Measurements from ENCODE around the gene NGDN. TPM values are rescaled to one million over a fixed set of nuclear protein-coding genes. Genes with fewer than 3 reads are reported as not detected.
"Not testable (repeated sequence)": the region's sequence is repeated elsewhere in the genome, so short reads cannot be mapped to it uniquely, and the experiment has no call there.

Gene NGDN
- total and polyA plus RNA-seq, 10 donors: 32.7 to 62.7 (median 40.3) TPM

DNA sequence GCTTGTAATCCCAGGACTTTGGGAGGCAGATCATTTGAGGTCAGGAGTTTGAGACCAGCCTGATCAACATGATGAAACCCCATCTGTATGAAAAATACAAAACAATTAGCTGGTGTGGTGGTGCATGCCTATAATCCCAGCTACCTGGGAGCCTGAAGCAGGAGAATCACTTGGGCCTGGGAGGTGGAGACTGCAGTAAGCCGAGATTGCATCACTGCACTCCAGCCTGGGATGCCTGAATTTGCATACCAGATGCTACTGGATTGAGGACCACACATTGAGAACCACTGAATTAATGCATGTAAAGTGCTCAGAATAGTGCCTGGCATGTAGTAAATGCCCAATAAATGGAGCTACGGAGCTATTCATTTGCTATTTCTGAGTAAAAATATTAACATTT lies 19.1 kb upstream of the NGDN start:
- DNase-seq: no peak
- H3K4me3 ChIP-seq: no peak overlapping the region
- peaks cover 0 to 4% (median 0%) of the 10 kb centered on the region in 8 donors for H3K9me3 ChIP-seq
- intact Hi-C loops (cut with DNase I; ENCODE audit: low total_unique reads): no loop called here
- H3K27ac ChIP-seq: no peak overlapping the region
- H3K27me3 ChIP-seq (replicated peaks in 1 of 7): peaks cover 0 to 16% (median 0%) of the 10 kb centered on the region in 7 donors
- no peaks in the 10 kb centered on the region for H3K36me3 ChIP-seq
- no peaks in the 10 kb centered on the region for H3K4me1 ChIP-seq
- TF ChIP-seq POLR2AphosphoS5 (IDR thresholded peaks at IDR 0.05) (no peak), POLR2A (IDR thresholded peaks at IDR 0.05) (no peak)
- TF ChIP-seq, protein P1, sequence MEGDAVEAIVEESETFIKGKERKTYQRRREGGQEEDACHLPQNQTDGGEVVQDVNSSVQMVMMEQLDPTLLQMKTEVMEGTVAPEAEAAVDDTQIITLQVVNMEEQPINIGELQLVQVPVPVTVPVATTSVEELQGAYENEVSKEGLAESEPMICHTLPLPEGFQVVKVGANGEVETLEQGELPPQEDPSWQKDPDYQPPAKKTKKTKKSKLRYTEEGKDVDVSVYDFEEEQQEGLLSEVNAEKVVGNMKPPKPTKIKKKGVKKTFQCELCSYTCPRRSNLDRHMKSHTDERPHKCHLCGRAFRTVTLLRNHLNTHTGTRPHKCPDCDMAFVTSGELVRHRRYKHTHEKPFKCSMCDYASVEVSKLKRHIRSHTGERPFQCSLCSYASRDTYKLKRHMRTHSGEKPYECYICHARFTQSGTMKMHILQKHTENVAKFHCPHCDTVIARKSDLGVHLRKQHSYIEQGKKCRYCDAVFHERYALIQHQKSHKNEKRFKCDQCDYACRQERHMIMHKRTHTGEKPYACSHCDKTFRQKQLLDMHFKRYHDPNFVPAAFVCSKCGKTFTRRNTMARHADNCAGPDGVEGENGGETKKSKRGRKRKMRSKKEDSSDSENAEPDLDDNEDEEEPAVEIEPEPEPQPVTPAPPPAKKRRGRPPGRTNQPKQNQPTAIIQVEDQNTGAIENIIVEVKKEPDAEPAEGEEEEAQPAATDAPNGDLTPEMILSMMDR (IDR thresholded peaks at IDR 0.05 in 8 of 11, conservative IDR thresholded peaks at IDR 0.05 in 3 of 11): no peak
- WGBS, 5 donors: 60 to 96% (median 82%) methylated on average over 2 of the region's 2 CpGs

DNA sequence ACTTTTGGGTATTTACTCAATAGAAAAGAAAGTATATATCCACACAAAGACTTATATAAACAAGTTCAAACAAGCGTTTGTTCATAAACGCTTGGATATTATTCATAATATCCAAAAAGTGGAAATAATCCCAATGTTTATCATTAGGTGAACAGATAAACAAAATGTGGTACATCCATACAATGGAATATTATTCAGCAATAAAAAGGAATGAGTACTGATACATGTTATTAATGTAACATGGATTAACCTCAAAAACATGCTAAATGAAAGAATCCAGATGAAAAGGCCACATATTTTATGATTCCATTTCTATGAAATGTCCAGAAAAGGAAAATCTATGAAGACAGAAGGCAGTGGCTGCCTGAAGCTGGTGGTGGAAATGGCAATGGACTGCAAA lies 17.3 kb upstream of the NGDN start:
- 93 to 97% (median 96%) methylated on average over 2 of the region's 2 CpGs for WGBS, 5 donors

DNA sequence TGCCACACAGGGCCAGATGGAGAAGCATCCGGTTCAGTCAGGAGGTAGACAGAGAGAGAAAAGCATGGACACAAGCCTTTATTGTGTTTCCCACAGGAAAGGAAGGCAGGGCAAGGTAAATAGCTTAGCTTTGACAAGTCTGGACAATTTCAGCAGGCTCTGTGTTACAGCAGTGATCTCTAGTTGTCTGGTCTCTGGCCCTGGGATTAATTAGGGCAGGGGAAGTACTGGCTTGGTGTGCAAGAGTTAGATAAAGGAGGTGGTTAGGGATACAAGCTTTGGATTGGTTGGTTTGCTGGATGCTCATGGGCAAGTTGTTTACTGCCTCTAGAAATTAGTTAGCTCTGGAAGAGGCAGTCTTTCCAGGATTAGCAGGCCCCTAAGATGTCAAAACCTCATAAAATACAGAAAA lies 15.1 kb upstream of the NGDN start:
- Histone ChIP-seq H3K36me3 (no peaks in the 10 kb centered on the region), H3K4me1 (no peaks in the 10 kb centered on the region), H3K9me3 (peaks cover 0 to 4% (median 0%) of the 10 kb centered on the region in 8 donors), H3K27me3 (replicated peaks in 1 of 7) (peaks cover 0 to 36% (median 10%) of the 10 kb centered on the region in 7 donors), H3K27ac (no peak overlapping the region), H3K4me3 (no peak overlapping the region)
- whole genome bisulfite sequencing, 5 donors: 10 to 44% (median 27%) methylated on average over 1 of the region's 1 CpG
- TF ChIP-seq, protein P1 (IDR thresholded peaks at IDR 0.05 in 8 of 11, conservative IDR thresholded peaks at IDR 0.05 in 3 of 11): no peak
- TF ChIP-seq POLR2A (IDR thresholded peaks at IDR 0.05): no peak
- TF ChIP-seq POLR2AphosphoS5 (IDR thresholded peaks at IDR 0.05): no peak
- intact Hi-C loops (cut with DNase I; ENCODE audit: low total_unique reads): no loop called here
- DNase-seq: no peak

More for the DNA sequence above, 17.3 kb upstream of the NGDN start:
- intact Hi-C loops (cut with DNase I; ENCODE audit: low total_unique reads): no loop called here
- H3K27me3 ChIP-seq (replicated peaks in 1 of 7): peaks cover 0 to 26% (median 4%) of the 10 kb centered on the region in 7 donors
- H3K27ac ChIP-seq: no peak overlapping the region
- H3K36me3 ChIP-seq: no peaks in the 10 kb centered on the region
- peaks cover 0 to 4% (median 0%) of the 10 kb centered on the region in 8 donors for H3K9me3 ChIP-seq
- no peaks in the 10 kb centered on the region for H3K4me1 ChIP-seq
- TF ChIP-seq, protein P1 (IDR thresholded peaks at IDR 0.05 in 8 of 11, conservative IDR thresholded peaks at IDR 0.05 in 3 of 11): no peak
- TF ChIP-seq POLR2AphosphoS5 (IDR thresholded peaks at IDR 0.05): no peak
- TF ChIP-seq POLR2A (IDR thresholded peaks at IDR 0.05): no peak
- no peak overlapping the region for H3K4me3 ChIP-seq
- no peak for DNase-seq

DNA sequence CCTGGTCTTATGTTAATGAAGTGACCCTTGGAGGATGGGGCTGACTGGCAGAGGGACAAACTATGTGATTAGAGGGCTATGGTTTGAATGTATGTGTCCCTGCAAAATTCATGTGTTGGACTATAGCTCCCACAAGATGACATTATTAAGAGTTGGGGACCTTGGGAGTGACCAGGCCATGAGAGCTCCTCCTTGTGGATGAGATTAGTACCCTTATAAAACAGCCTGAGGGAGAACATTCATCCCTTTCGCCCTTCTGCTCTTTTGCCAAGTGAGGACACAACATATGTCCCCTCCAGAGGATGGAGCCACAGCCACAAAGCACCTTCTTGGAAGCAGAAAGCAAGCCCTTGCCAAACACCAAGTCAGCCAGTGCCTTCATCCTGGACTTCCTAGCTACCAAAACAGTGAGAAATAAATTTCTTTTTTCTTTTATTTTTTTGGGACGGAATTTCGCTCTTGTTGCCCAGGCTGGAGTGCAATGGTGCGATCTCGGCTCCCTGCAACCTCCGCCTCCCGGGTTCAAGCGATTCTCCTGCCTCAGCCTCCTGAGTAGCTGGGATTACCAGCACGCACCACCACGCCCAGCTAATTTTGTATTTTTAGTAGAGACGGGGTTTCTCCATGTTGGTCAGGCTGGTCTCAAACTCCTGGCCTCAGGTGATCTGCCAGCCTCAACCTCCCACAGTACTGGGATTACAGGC lies 12.5 kb upstream of the NGDN start:
- H3K36me3 ChIP-seq; H3K27ac ChIP-seq; H3K9me3 ChIP-seq; H3K4me3 ChIP-seq; DNase-seq; H3K4me1 ChIP-seq; intact Hi-C loops (cut with DNase I; ENCODE audit: low total_unique reads): not testable (repeated sequence)
- WGBS, 5 donors: 82 to 95% (median 89%) methylated on average over 11 of the region's 11 CpGs
- peaks cover 0 to 36% (median 0%) of the 10 kb centered on the region in 7 donors for H3K27me3 ChIP-seq (replicated peaks in 1 of 7)

Measured in spleen (tissue), 11 donors.